Lower leg skin (tissue), 4 donors: ENCODE results near the gene SSX2IP. TPM values are rescaled to one million over a fixed set of nuclear protein-coding genes. Genes with fewer than 3 reads are reported as not detected.

ENCODE experiments used
- DNase-seq, 2 donors: peaks; one replicate each; pipeline ENCODE4 v3.0.0-alpha.2; 2019; ENCODE audit warnings: low spot score in 2 of 2
- H3K4me3 ChIP-seq: fragments of 200-600 bp; sonication (generic); 2 replicates; pipeline ENCODE4 v1.5.1; 2017; ENCODE audit warnings: mild to moderate bottlenecking, low read depth; ENCODE audit not compliant: poor library complexity, severe bottlenecking
- POLR2A ChIP-seq, 2 donors: fragments of 450-650 bp; IDR thresholded peaks; one replicate each; pipeline ENCODE4 v1.6.1; 2016 to 2017; ENCODE audit warnings: antibody characterized with exemption in 2 of 2, mild to moderate bottlenecking in 1 of 2, moderate library complexity in 1 of 2
- whole genome bisulfite sequencing, 2 donors: methylation state at CpG; one replicate each; pipeline ENCODE4 v1.1.5; 2018; 5-methylcytosine and 5-hydroxymethylcytosine counted together
- intact Hi-C: fragments of 100-400 bp; cut with DNase I; formaldehyde crosslinking; loops from one replicate; pipeline ENCODE4 v1.15.0; 2023; ENCODE audit warnings: low total_unique reads
- total RNA-seq, 4 donors: library from RNA; depleted of rRNA; stranded (reverse); fragments of >200 nt; gene quantifications; one replicate each; pipeline ENCODE4 v1.1.0, GENCODE V29; 2016
- TF ChIP-seq, protein P1 (sequence below), 3 donors: fragments of 450-650 bp; IDR thresholded peaks; one replicate each; pipeline ENCODE4 v1.5.1; 2016; ENCODE audit warnings: antibody characterized with exemption in 3 of 3, mild to moderate bottlenecking in 3 of 3, moderate library complexity in 2 of 3

The SSX2IP gene
- total RNA-seq, 4 donors from 2014 or later, result 6.7 to 9.3 (median 8.8) TPM

DNA sequence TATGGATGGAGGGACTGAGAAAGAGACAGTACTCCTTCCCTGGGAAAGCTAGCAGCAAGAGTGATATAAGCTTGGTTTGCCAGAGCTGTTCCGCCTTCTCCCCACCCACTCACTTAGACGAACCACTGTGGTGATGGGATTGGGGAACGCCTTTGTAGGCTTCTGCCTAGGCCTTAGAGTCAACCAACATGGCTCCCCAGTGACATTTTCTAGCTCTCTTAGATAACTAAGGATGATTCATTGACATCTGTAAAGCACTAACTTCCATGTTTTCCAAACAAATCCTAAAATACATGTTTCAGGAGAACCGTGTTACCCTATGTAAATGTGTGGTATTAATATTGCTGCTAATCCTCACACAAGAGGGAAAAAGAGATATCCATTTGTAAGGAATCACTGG, 21.6 kb upstream of the SSX2IP start:
- intact Hi-C loops, result no loop called here
- WGBS, 2 donors, result 75 to 78% methylated on average over 4 of the region's 4 CpGs
- no peak overlapping the region for H3K4me3 ChIP-seq
- TF ChIP-seq POLR2A (IDR thresholded peaks at IDR 0.05), result no peak
- no peak for DNase-seq

DNA sequence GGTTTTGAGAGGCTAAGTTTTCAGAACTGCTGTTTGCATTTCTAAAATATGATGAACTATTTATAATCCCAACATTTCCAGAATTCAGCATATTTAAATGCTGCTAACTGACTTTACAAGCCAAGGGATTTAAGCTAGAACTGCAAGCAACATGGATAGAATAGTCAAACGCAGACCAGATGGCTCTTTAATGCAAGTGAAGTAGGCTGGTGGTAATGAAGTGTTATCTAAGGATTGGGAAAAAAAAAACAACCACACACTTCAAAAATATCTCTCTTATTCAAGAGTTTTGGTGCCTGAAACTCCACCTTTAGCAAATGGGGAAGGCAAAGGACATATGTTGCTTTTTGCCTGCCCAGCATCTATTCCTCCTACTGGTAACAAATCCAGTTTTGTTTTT, 20.9 kb upstream of the SSX2IP start:
- WGBS, 2 donors, result 81 to 82% methylated on average over 1 of the region's 1 CpG
- no peak for TF ChIP-seq POLR2A (IDR thresholded peaks at IDR 0.05)
- TF ChIP-seq, protein P1, sequence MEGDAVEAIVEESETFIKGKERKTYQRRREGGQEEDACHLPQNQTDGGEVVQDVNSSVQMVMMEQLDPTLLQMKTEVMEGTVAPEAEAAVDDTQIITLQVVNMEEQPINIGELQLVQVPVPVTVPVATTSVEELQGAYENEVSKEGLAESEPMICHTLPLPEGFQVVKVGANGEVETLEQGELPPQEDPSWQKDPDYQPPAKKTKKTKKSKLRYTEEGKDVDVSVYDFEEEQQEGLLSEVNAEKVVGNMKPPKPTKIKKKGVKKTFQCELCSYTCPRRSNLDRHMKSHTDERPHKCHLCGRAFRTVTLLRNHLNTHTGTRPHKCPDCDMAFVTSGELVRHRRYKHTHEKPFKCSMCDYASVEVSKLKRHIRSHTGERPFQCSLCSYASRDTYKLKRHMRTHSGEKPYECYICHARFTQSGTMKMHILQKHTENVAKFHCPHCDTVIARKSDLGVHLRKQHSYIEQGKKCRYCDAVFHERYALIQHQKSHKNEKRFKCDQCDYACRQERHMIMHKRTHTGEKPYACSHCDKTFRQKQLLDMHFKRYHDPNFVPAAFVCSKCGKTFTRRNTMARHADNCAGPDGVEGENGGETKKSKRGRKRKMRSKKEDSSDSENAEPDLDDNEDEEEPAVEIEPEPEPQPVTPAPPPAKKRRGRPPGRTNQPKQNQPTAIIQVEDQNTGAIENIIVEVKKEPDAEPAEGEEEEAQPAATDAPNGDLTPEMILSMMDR (IDR thresholded peaks at IDR 0.05), result no peak
- no peak overlapping the region for H3K4me3 ChIP-seq
- intact Hi-C loops, result no loop called here
- no peak for DNase-seq

DNA sequence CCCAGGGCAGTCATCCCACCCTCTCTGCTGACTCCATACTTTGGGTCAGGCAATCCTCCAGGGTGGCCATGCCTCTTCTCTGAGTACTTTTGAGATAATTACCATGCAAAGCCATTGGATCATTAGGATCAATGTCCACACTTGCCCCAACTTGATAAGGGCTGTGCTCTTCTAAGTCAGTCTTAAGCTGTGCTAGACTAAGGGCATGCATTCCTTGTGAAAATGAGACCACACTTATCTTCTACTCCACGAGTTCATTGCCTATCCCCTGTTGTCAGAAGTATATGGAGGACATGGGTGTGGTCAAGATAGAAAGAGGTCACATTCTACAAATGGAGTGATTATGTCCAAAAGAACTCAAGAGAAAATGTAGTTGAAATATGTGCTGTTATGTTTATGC, 18.9 kb upstream of the SSX2IP start:
- 81 to 83% methylated on average over 1 of the region's 1 CpG for WGBS, 2 donors
- no peak overlapping the region for H3K4me3 ChIP-seq
- no peak for DNase-seq
- TF ChIP-seq POLR2A (IDR thresholded peaks at IDR 0.05), result no peak
- TF ChIP-seq, protein P1 (IDR thresholded peaks at IDR 0.05), result no peak
- intact Hi-C loops, result no loop called here

DNA sequence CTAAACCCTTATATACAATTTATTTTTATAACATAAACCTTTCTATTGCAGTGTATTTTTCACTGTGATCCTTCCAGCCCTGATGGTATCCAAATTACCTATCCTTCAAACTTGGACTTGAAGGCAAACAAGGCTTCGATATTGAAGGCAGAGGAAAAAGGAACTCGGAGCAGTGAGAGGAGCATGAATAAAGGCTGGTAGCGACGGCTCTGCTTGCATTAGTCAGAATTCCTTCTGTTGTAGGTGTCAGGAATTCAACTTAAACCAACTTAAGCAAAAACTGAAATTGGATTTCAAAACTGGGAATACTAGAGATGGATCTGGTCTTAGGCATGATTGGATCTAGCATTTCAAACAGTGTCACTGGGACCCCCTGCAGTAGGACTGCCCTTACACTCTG, 17.8 kb upstream of the SSX2IP start:
- WGBS, 2 donors, result 90 to 97% methylated on average over 4 of the region's 4 CpGs
- DNase-seq, result no peak

DNA sequence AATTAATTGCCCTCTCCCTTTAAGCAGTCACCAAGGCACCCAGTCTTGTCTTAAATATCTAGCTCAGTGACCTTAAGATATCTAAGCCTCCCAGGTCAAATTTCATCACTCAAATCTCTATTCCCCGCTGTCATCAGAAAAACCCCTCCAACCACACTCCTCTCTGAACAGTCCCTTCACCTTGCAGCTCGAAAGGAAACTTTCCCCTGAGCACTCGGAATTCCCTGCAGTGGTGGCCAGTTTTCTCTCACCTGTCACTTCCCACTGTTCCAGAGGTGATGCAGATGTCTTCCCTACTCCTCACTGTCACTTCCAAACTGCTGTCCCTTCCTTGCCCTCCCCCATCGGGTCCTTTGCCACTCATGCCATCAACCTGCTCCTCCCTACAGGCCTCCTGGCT, 15.3 kb upstream of the SSX2IP start:
- TF ChIP-seq POLR2A (IDR thresholded peaks at IDR 0.05), result no peak
- TF ChIP-seq, protein P1 (IDR thresholded peaks at IDR 0.05), result no peak
- intact Hi-C loops, result no loop called here
- no peak overlapping the region for H3K4me3 ChIP-seq
- DNase-seq, result no peak
- WGBS, 2 donors, result 78 to 86% methylated on average over 4 of the region's 4 CpGs

More for the DNA sequence above, 17.8 kb upstream of the SSX2IP start:
- no peak for TF ChIP-seq POLR2A (IDR thresholded peaks at IDR 0.05)
- TF ChIP-seq, protein P1 (IDR thresholded peaks at IDR 0.05), result no peak
- intact Hi-C loops, result no loop called here
- H3K4me3 ChIP-seq, result no peak overlapping the region

DNA sequence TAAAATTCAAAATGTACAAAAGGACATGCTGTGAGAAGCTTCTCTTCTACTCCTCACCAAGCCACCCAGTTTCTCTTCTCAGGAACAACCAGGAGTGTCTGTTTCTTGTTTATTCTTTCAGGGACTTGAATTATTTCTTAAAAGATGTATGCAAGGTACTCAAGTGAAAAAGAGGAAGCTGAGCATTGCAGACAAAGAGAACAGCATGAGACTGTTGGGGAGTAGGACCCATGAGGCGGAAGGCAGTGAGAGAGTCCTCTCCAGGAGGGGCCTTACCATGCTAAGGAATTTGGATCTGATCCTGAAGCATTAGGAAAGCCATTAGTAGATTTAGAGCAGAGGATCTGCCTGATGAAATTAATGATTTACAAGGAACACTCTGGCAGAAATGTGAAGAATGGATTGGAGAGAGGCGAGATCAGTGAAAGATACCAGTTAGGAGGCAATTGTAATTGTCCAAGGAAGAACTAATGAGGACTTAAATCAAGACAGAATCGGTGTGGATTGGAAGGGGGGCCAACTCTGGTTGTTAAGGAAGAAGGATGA, 14.7 kb upstream of the SSX2IP start:
- DNase-seq, result no peak
- intact Hi-C loops, result no loop called here
- WGBS, 2 donors, result 76% methylated on average over 3 of the region's 3 CpGs
- no peak for TF ChIP-seq POLR2A (IDR thresholded peaks at IDR 0.05)
- TF ChIP-seq, protein P1 (IDR thresholded peaks at IDR 0.05), result no peak
- no peak overlapping the region for H3K4me3 ChIP-seq
